CD14-positive monocyte (primary cell): ENCODE data around the gene MFNG. TPM values are rescaled to one million over a fixed set of nuclear protein-coding genes. Genes with fewer than 3 reads are reported as not detected.

Experiments used
- DNase-seq, 3 donors: peaks; one replicate each; pipeline ENCODE4 v3.0.0-alpha.2; 2011 to 2022
- H2AFZ ChIP-seq: 2 replicates; pipeline ENCODE4 v1.6.0; 2012; ENCODE audit warnings: mild to moderate bottlenecking, low read depth, low read length, inconsistent platforms; ENCODE audit not compliant: insufficient read depth, poor library complexity, severe bottlenecking
- H3K27ac ChIP-seq, 2 donors: 1 replicate in 1 of 2; 2 replicates in 1 of 2; pipeline ENCODE4 v1.5.1; 2012 to 2013; ENCODE audit warnings: low read length in 2 of 2, control low read depth in 1 of 2, inconsistent platforms in 1 of 2, low read depth in 1 of 2, mild to moderate bottlenecking in 1 of 2
- H3K27me3 ChIP-seq, 2 donors: one replicate each; pipeline versions ENCODE4 v1.6.0 to v1.6.1; 2011 to 2013; ENCODE audit warnings: low read length in 2 of 2; ENCODE audit not compliant: control insufficient read depth in 2 of 2, insufficient read depth in 2 of 2
- H3K36me3 ChIP-seq, 2 donors: replicated peaks in 1 of 2; 1 replicate in 1 of 2; 2 replicates in 1 of 2; pipeline versions ENCODE4 v1.5.1 to v1.6.1; 2012 to 2013; ENCODE audit warnings: low read length in 2 of 2, control low read depth in 1 of 2, inconsistent platforms in 1 of 2, mild to moderate bottlenecking in 1 of 2; ENCODE audit not compliant: insufficient read depth in 2 of 2, control insufficient read depth in 1 of 2
- H3K4me1 ChIP-seq, 2 donors: 1 replicate in 1 of 2; 2 replicates in 1 of 2; pipeline versions ENCODE4 v1.5.1 to v1.6.1; 2012 to 2013; ENCODE audit warnings: low read length in 2 of 2, control low read depth in 1 of 2, inconsistent platforms in 1 of 2, mild to moderate bottlenecking in 1 of 2, moderate library complexity in 1 of 2; ENCODE audit not compliant: insufficient read depth in 2 of 2, control insufficient read depth in 1 of 2
- H3K4me2 ChIP-seq: replicated peaks from 2 replicates; pipeline ENCODE3; 2012; ENCODE audit warnings: low read length, moderate library complexity, mild to moderate bottlenecking; ENCODE audit not compliant: poor library complexity, severe bottlenecking; ENCODE audit errors: extremely low read depth
- H3K4me3 ChIP-seq, 3 experiments: fragments of 200-600 bp in 1 of 3; sonication (generic) in 1 of 3; replicated peaks in 1 of 3; 1 replicate in 2 of 3; 2 replicates in 1 of 3; pipeline ENCODE4 v1.5.1; 2011 to 2013; ENCODE audit warnings: low read length in 3 of 3, mild to moderate bottlenecking in 3 of 3, control low read depth in 2 of 3, low read depth in 2 of 3, inconsistent platforms in 1 of 3, moderate library complexity in 1 of 3
- H3K79me2 ChIP-seq: 2 replicates; pipeline ENCODE4 v1.6.0; 2012; ENCODE audit warnings: mild to moderate bottlenecking, control low read depth, inconsistent platforms, low read length, moderate library complexity; ENCODE audit not compliant: insufficient read depth
- H3K9ac ChIP-seq: 2 replicates; pipeline ENCODE4 v1.6.0; 2017; ENCODE audit warnings: low read length, mild to moderate bottlenecking; ENCODE audit not compliant: insufficient read depth, poor library complexity, severe bottlenecking
- H3K9me3 ChIP-seq, 2 donors: replicated peaks in 1 of 2; 1 replicate in 1 of 2; 2 replicates in 1 of 2; pipeline versions ENCODE4 v1.5.1 to v1.6.1; 2012 to 2013; ENCODE audit warnings: low read length in 2 of 2, control low read depth in 1 of 2; ENCODE audit not compliant: control insufficient read depth in 1 of 2, insufficient read depth in 1 of 2
- H4K20me1 ChIP-seq: 2 replicates; pipeline ENCODE4 v1.6.0; 2012; ENCODE audit warnings: mild to moderate bottlenecking, low read length, control low read depth, moderate library complexity; ENCODE audit not compliant: insufficient read depth
- H3K27ac Mint-ChIP-seq, 7 donors: one replicate each; pipeline ENCODE4 v1.8.0; 2020; ENCODE audit warnings: mild to moderate bottlenecking in 7 of 7, mixed read lengths in 7 of 7, moderate library complexity in 6 of 7, inconsistent platforms in 2 of 7
- H3K27me3 Mint-ChIP-seq, 3 donors: one replicate each; pipeline ENCODE4 v1.8.0; 2021 to 2022; ENCODE audit warnings: low read depth in 3 of 3, mild to moderate bottlenecking in 3 of 3, mixed read lengths in 3 of 3, moderate library complexity in 3 of 3, inconsistent platforms in 1 of 3
- H3K36me3 Mint-ChIP-seq, 2 donors: one replicate each; pipeline ENCODE4 v1.8.0; 2020; ENCODE audit warnings: mixed read lengths in 2 of 2, inconsistent platforms in 1 of 2, mild to moderate bottlenecking in 1 of 2
- H3K4me1 Mint-ChIP-seq: one replicate; pipeline ENCODE4 v1.8.0; 2020; ENCODE audit warnings: mild to moderate bottlenecking, mixed read lengths
- H3K4me3 Mint-ChIP-seq, 2 donors: one replicate each; pipeline ENCODE4 v1.8.0; 2020; ENCODE audit warnings: mild to moderate bottlenecking in 2 of 2, mixed read lengths in 2 of 2, moderate library complexity in 1 of 2
- H3K9me3 Mint-ChIP-seq, 7 donors: one replicate each; pipeline ENCODE4 v1.8.0; 2020 to 2022; ENCODE audit warnings: mixed read lengths in 7 of 7, mild to moderate bottlenecking in 6 of 7, moderate library complexity in 6 of 7, inconsistent platforms in 2 of 7
- WGBS: methylation state at CpG from one replicate; pipeline ENCODE4 v1.1.5; 2013; ENCODE audit warnings: missing lambda C conversion rate; ENCODE audit not compliant: insufficient coverage; 5-methylcytosine and 5-hydroxymethylcytosine counted together
- intact Hi-C, 2 donors: fragments of 100-400 bp; cut with micrococcal nuclease; formaldehyde crosslinking; loops; one replicate each; pipeline versions ENCODE4 v1.15.0 to v1.15.1; 2023
- polyA plus RNA-seq, 3 donors: library from polyadenylated mRNA; depleted of rRNA in 1 of 3; unstranded in 2 of 3; stranded (reverse) in 1 of 3; fragments of 300-500 nt in 2 of 3; fragments of >200 nt in 1 of 3; fragmentation: Illumina TruSeq in 2 of 3; gene quantifications; 1 replicate in 2 of 3; 2 replicates in 1 of 3; pipeline ENCODE4 v1.2.3, GENCODE V29; 2012 to 2021
- TF ChIP-seq, protein P1 (sequence below): fragments of 200-600 bp; IDR thresholded peaks from one replicate; pipeline ENCODE4 v1.8.0; 2022; ENCODE audit warnings: antibody characterized with exemption, mild to moderate bottlenecking

The MFNG gene
- polyA plus RNA-seq, 3 donors: 84.1 to 196 (median 181) TPM

DNA sequence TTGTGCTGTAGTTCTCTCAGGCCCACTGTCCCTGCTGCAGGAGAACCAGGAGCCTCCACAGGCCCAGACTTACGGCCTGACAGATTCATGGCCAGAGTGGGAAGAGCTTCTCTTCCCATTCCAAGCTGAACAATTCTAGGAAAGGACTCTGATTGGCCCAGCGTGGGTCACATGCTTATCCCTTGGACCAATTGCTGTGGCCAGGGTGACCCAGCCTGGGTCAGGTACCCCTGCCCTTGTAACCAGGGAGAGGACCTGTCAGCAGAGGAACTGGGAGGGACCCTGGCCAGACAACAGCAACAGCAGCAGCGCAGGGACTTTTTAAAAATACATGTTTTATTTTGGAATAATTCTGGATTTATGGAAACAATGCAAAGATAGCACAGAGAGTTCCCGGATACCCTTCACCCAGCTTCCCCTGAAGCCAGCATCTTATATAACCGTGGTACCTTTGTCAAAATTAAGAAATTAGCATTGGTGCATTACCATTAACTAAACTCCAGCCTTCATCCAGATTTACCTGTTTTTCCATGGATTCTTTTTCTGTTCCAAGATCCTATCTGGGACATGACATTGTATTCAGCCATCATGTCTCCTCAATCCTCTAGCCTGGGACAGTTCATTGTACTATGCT, 50.1 kb downstream of the MFNG start:
- Histone ChIP-seq H3K27ac (no peak overlapping the region), H4K20me1 (no peaks in the 10 kb centered on the region), H2AFZ (no peak overlapping the region), H3K9ac (no peak overlapping the region), H3K4me3 (no peak overlapping the region), H3K79me2 (no peaks in the 10 kb centered on the region), H3K4me1 (peaks cover 0 to 8% of the 10 kb centered on the region in 2 donors), H3K4me2 (no peak overlapping the region), H3K27me3 (peaks cover 0 to 9% of the 10 kb centered on the region in 2 donors), H3K36me3 (no peaks in the 10 kb centered on the region), H3K9me3 (peaks cover 5 to 11% of the 10 kb centered on the region in 2 donors)
- Mint-ChIP-seq H3K27ac (no peak overlapping the region), H3K36me3 (peaks cover 0 to 3% of the 10 kb centered on the region in 2 donors), H3K27me3 (peaks cover 15 to 39% (median 22%) of the 10 kb centered on the region in 3 donors), H3K9me3 (peaks cover 4 to 23% (median 13%) of the 10 kb centered on the region in 7 donors), H3K4me1 (peaks cover 10% of the 10 kb centered on the region), H3K4me3 (no peak overlapping the region)
- no peak for DNase-seq
- 95% methylated on average over 4 of the region's 5 CpGs for WGBS
- TF ChIP-seq, protein P1, sequence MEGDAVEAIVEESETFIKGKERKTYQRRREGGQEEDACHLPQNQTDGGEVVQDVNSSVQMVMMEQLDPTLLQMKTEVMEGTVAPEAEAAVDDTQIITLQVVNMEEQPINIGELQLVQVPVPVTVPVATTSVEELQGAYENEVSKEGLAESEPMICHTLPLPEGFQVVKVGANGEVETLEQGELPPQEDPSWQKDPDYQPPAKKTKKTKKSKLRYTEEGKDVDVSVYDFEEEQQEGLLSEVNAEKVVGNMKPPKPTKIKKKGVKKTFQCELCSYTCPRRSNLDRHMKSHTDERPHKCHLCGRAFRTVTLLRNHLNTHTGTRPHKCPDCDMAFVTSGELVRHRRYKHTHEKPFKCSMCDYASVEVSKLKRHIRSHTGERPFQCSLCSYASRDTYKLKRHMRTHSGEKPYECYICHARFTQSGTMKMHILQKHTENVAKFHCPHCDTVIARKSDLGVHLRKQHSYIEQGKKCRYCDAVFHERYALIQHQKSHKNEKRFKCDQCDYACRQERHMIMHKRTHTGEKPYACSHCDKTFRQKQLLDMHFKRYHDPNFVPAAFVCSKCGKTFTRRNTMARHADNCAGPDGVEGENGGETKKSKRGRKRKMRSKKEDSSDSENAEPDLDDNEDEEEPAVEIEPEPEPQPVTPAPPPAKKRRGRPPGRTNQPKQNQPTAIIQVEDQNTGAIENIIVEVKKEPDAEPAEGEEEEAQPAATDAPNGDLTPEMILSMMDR: no peak
- intact Hi-C loops: no loop called here

DNA sequence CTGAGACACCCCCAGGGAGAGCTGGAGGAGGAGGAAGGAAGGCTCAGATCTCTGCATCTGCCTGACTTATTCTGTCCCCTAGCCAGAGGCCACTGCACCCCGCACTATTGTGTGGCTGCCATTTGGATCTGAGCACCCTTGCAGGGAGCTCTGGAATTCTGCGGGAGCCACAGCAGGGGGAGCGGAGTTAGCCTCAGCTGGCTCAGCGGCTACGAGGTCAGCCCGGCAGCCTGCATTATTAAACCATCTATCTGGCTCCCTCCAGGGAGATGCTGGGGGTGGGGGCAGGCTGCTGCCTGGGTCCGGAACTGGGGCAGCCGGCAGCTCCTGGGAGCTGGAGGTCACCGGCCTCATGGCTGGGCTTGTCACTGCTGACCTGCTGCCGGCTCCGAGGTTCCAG, 52.4 kb downstream of the MFNG start:
- WGBS: 95% methylated on average over 6 of the region's 11 CpGs
- Mint-ChIP-seq H3K4me1 (peaks cover 12% of the 10 kb centered on the region), H3K36me3 (peaks cover 0 to 3% of the 10 kb centered on the region in 2 donors), H3K27me3 (peaks cover 21 to 37% (median 22%) of the 10 kb centered on the region in 3 donors), H3K4me3 (no peak overlapping the region), H3K9me3 (peaks cover 4 to 20% (median 6%) of the 10 kb centered on the region in 7 donors), H3K27ac (no peak overlapping the region)
- no peaks in the 10 kb centered on the region for H4K20me1 ChIP-seq
- H3K9me3 ChIP-seq: peaks cover 0 to 6% of the 10 kb centered on the region in 2 donors
- no peak for DNase-seq
- H3K4me3 ChIP-seq: no peak overlapping the region
- TF ChIP-seq, protein P1: no peak
- no peak overlapping the region for H2AFZ ChIP-seq
- H3K36me3 ChIP-seq: no peaks in the 10 kb centered on the region
- no peak overlapping the region for H3K4me2 ChIP-seq
- H3K27me3 ChIP-seq: peaks cover 1 to 10% of the 10 kb centered on the region in 2 donors
- no peak overlapping the region for H3K9ac ChIP-seq
- H3K79me2 ChIP-seq: no peaks in the 10 kb centered on the region
- no peak overlapping the region for H3K27ac ChIP-seq
- H3K4me1 ChIP-seq: peaks cover 0 to 8% of the 10 kb centered on the region in 2 donors
- intact Hi-C loops: no loop called here
